Upper lobe of left lung (tissue), 6 donors: Measurements from ENCODE around the gene RAB11A. TPM values are rescaled to one million over a fixed set of nuclear protein-coding genes. Genes with fewer than 3 reads are reported as not detected.

Experiments
- ATAC-seq, 2 donors: fragments of 200-7000 bp; cut with Tn5 transposase; one replicate each; pipeline ENCODE4 v1.9.1; 2022; ENCODE audit warnings: mild to moderate bottlenecking in 2 of 2, moderate library complexity in 2 of 2; ENCODE audit not compliant: low FRiP score in 2 of 2
- DNase-seq, 2 donors: peaks; one replicate each; pipeline ENCODE4 v3.0.0-alpha.2; 2019 to 2020
- H3K27ac ChIP-seq, 4 donors: fragments of 200-600 bp; sonication (generic); one replicate each; pipeline ENCODE4 v1.5.1; 2016 to 2019
- H3K27me3 ChIP-seq, 4 donors: fragments of 200-600 bp; sonication (generic); one replicate each; pipeline ENCODE4 v1.5.1; 2017 to 2019
- H3K36me3 ChIP-seq, 4 donors: fragments of 200-600 bp; sonication (generic); one replicate each; pipeline ENCODE4 v1.5.1; 2016 to 2019
- H3K4me1 ChIP-seq, 4 donors: fragments of 200-600 bp; sonication (generic); one replicate each; pipeline ENCODE4 v1.5.1; 2018 to 2019
- H3K4me3 ChIP-seq, 4 donors: fragments of 200-600 bp; sonication (generic); one replicate each; pipeline ENCODE4 v1.5.1; 2017 to 2019; ENCODE audit warnings: mild to moderate bottlenecking in 2 of 4, moderate library complexity in 1 of 4
- H3K9me3 ChIP-seq, 4 donors: fragments of 200-600 bp; sonication (generic); one replicate each; pipeline ENCODE4 v1.5.1; 2018 to 2019
- EP300 ChIP-seq, 4 donors: sonication (generic); formaldehyde crosslinking; IDR thresholded peaks; one replicate each; pipeline ENCODE4 v1.5.1; 2017; ENCODE audit warnings: antibody characterized with exemption in 4 of 4, control low read depth in 2 of 4
- POLR2A ChIP-seq, 4 donors: fragments of 450-650 bp; IDR thresholded peaks; one replicate each; pipeline ENCODE4 v1.5.1; 2016 to 2017; ENCODE audit warnings: antibody characterized with exemption in 4 of 4, mild to moderate bottlenecking in 2 of 4
- POLR2AphosphoS5 ChIP-seq, 2 donors: sonication (generic); formaldehyde crosslinking; IDR thresholded peaks; one replicate each; pipeline ENCODE4 v1.5.1; 2017; ENCODE audit warnings: antibody characterized with exemption in 2 of 2
- WGBS, 2 donors: methylation state at CpG; one replicate each; pipeline ENCODE4 v1.1.5; 2017 to 2018; 5-methylcytosine and 5-hydroxymethylcytosine counted together
- total RNA-seq, 6 donors: library from RNA; depleted of rRNA in 4 of 6; stranded (reverse); fragments of >200 nt in 4 of 6; gene quantifications; one replicate each; pipeline versions ENCODE4 v1.1.0 to v1.2.1, GENCODE V29; 2016 to 2021
- TF ChIP-seq, protein P1 (sequence below), 6 experiments: fragments of 450-650 bp in 4 of 6; fragments of 200-600 bp in 2 of 6; sonication (generic) in 2 of 6; IDR thresholded peaks; one replicate each; pipeline ENCODE4 v1.5.1; 2016 to 2019; ENCODE audit warnings: antibody characterized with exemption in 6 of 6
- donor health status: DM: no; HTN: no; CAD: no; lungs with moderate emphysema.
- donor health status: DM: no; HTN: yes; CAD: no; lungs with severe emphysema.

Gene RAB11A
- total RNA-seq, 6 donors from 2014 or later = 15.7 to 205 (median 144) TPM

DNA sequence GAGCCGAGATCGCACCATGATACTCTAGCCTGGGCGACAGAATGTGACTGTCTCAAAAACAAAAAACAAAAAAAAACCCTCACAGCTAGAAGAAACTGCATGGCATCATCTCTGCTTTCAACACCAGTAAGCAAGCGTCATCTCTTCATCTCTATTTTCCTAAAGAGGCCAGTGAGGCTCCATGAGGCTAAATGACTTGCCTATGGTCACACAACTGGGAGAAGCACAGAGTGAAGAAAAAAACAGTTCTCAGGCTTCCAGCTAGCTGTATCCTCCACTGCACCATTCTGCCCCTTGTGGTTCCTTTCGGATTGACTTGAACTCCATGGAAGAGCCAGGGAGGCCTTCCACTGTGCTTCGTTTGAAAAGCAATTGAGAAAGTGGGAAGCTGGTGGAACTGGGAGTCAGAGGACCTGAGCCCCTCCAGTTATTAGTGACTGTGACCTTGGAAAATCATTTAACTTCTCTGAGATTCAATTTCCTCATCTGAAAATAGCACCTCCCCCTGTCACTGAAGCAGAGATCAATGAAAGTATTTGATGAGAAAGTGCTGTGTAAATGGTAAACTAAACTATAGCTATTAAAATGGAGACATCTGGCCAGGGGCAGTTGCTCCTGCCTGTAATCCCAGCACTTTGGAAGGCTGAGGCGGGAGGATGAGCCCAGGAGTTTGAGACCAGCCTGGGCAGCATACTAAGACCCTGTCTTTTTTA is 45.1 kb upstream of the RAB11A start:
- Histone ChIP-seq H3K4me3 (no peak overlapping the region), H3K36me3 (no peaks in the 10 kb centered on the region), H3K27me3 (no peaks in the 10 kb centered on the region), H3K9me3 (no peaks in the 10 kb centered on the region), H3K27ac (peak overlapping the region in 2 of 4 donors; percentile 24 to 35), H3K4me1 (peaks cover 10 to 48% (median 33%) of the 10 kb centered on the region in 4 donors)
- no peak for TF ChIP-seq EP300 (IDR thresholded peaks at IDR 0.05)
- TF ChIP-seq, protein P1, sequence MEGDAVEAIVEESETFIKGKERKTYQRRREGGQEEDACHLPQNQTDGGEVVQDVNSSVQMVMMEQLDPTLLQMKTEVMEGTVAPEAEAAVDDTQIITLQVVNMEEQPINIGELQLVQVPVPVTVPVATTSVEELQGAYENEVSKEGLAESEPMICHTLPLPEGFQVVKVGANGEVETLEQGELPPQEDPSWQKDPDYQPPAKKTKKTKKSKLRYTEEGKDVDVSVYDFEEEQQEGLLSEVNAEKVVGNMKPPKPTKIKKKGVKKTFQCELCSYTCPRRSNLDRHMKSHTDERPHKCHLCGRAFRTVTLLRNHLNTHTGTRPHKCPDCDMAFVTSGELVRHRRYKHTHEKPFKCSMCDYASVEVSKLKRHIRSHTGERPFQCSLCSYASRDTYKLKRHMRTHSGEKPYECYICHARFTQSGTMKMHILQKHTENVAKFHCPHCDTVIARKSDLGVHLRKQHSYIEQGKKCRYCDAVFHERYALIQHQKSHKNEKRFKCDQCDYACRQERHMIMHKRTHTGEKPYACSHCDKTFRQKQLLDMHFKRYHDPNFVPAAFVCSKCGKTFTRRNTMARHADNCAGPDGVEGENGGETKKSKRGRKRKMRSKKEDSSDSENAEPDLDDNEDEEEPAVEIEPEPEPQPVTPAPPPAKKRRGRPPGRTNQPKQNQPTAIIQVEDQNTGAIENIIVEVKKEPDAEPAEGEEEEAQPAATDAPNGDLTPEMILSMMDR (IDR thresholded peaks at IDR 0.05) = peak; percentile 25 to 60 (median 56)
- ATAC-seq (peak; percentile 75 to 91), DNase-seq (peak in 1 of 2 donors; percentile 42)
- WGBS, 2 donors = 72 to 78% methylated on average over 7 of the region's 7 CpGs

DNA sequence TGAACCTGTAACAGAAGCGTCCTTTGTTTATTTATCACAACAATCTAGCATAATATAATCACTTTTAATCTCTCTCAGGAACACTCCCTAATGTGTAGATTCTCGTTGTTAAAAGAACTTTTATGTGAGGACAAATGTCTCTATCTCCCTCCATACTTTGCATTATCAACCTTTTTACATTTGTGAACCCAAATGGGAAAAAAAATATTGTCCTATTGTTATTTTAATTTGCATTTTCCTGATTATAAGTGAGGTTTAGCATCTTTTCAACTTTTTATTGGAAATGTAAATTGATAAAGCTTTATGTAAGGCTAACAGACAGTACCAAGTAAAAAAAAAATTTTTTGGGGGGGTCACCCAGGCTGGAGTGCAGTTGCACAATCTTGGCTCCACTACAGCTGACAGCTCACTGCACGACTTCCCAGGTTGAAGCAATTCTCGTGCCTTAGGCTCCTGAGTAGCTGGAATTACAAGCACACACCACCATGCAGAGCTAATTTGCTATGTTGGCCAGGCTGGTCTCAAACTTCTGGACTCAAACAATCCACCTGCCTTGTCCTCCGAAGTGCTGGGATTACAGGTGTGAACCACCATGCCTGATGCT is 44.2 kb upstream of the RAB11A start:
- H3K36me3 ChIP-seq = no peaks in the 10 kb centered on the region
- no peak overlapping the region for H3K4me3 ChIP-seq
- peak overlapping the region in 2 of 4 donors; percentile 24 to 35 for H3K27ac ChIP-seq
- no peaks in the 10 kb centered on the region for H3K9me3 ChIP-seq
- H3K27me3 ChIP-seq = no peaks in the 10 kb centered on the region
- ATAC-seq (peak in 1 of 2 donors; percentile 68), DNase-seq (peak in 1 of 2 donors; percentile 68)
- TF ChIP-seq POLR2AphosphoS5 (IDR thresholded peaks at IDR 0.05) = peak in 1 of 2 donors; percentile 27
- TF ChIP-seq, protein P1 (IDR thresholded peaks at IDR 0.05) = no peak
- H3K4me1 ChIP-seq = peaks cover 8 to 46% (median 30%) of the 10 kb centered on the region in 4 donors
- WGBS, 2 donors = 46 to 54% methylated on average over 4 to 5 of the region's 5 CpGs

DNA sequence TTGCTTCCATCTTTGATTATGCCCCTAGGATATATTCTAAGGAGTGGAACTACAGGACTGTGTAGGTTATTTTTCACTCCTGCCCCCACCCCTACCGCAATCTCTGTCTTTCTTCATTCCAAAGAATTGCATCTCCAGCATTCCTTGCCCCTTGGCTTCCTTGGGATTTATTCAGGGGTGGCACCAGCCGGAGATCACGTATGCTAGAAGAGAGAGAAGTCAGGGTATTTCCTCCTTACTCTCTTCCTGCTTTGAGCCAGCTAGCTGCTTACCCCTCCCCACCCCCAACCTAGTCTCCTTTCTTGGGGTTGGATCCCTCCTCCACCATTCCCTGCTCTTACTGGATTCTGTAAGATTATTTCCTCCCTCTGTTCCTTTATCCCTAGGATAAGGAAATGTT is 42.2 kb upstream of the RAB11A start:
- Histone ChIP-seq H3K4me3 (no peak overlapping the region), H3K27me3 (no peaks in the 10 kb centered on the region), H3K27ac (peak overlapping the region in 2 of 4 donors; percentile 40 to 66), H3K4me1 (peaks cover 14 to 49% (median 31%) of the 10 kb centered on the region in 4 donors), H3K9me3 (no peaks in the 10 kb centered on the region), H3K36me3 (no peaks in the 10 kb centered on the region)
- DNase-seq (no peak), ATAC-seq (no peak)
- TF ChIP-seq, protein P1 (IDR thresholded peaks at IDR 0.05) = no peak
- no peak for TF ChIP-seq POLR2A (IDR thresholded peaks at IDR 0.05)
- TF ChIP-seq POLR2AphosphoS5 (IDR thresholded peaks at IDR 0.05) = no peak
- no peak for TF ChIP-seq EP300 (IDR thresholded peaks at IDR 0.05)
- WGBS, 2 donors = 36 to 52% methylated on average over 3 of the region's 3 CpGs

DNA sequence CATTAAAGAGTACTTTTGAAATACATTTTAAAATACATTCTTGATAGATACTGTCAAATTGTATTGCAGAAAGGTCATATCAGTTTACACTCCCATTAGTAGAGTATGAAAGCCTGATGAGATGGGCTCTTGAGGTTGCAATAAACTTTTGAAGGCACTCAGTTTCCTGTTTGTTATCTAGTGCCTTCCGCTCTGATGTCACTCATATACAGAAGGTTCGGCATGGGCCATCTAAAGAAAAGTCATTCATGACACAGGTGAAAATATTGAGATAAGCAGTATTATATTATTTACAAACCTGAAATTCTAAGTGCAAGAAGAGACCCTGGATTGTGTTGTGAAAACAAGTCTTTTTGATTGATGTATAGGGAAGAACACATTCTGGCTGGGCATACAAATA is 40.7 kb upstream of the RAB11A start:
- no peaks in the 10 kb centered on the region for H3K27me3 ChIP-seq
- 56 to 79% methylated on average over 2 of the region's 2 CpGs for WGBS, 2 donors
- no peak overlapping the region for H3K4me3 ChIP-seq
- no peak for DNase-seq
- H3K27ac ChIP-seq = peak overlapping the region in 2 of 4 donors; percentile 66
- no peaks in the 10 kb centered on the region for H3K36me3 ChIP-seq
- TF ChIP-seq, protein P1 (IDR thresholded peaks at IDR 0.05) = no peak
- TF ChIP-seq POLR2AphosphoS5 (IDR thresholded peaks at IDR 0.05) = no peak
- TF ChIP-seq EP300 (IDR thresholded peaks at IDR 0.05) = no peak
- no peak for TF ChIP-seq POLR2A (IDR thresholded peaks at IDR 0.05)
- H3K4me1 ChIP-seq = peaks cover 30 to 64% (median 44%) of the 10 kb centered on the region in 4 donors
- ATAC-seq = no peak
- no peaks in the 10 kb centered on the region for H3K9me3 ChIP-seq
